ENCODE data around the gene IMPA2.
"Not testable (repeated sequence)": the region's sequence is repeated elsewhere in the genome, so short reads cannot be mapped to it uniquely, and the experiment has no call there.

IMPA2 gene

GRCh38 chr18:11981192-11981542, at the start of gene IMPA2:
TSS of gene IMPA2 (plus strand) at chr18:11981507. CDS start at chr18:11981670, 163 bp downstream.
- no peak for DNase-seq

- no peak for DNase-seq
Observed at GRCh38 chr18:11932393-11932792, 48.9 kb upstream of the IMPA2 start.

GRCh38 chr18:11937874-11938478, 43.3 kb upstream of the IMPA2 start:
- DNase-seq, result peak; percentile 64

DNA sequence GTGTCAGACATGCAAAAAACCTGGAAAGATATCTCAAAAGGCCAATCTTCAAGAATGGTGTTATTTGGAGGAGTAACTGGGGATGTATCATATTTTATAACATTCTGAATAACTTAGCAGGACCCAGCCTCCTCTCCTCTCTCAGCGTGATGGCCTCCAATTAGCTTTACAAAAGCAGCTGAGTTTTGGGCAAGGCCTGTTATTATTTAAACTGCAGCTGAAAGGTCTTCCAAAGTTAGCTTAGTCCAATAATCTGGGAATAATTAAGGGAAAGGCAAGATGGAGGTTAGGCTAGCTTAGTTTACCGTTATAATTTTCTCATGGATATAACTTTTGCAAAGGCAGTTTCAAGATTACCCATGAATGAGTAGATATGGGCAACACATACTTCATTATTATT, 40.4 kb upstream of the IMPA2 start:
- no peak for DNase-seq

DNA sequence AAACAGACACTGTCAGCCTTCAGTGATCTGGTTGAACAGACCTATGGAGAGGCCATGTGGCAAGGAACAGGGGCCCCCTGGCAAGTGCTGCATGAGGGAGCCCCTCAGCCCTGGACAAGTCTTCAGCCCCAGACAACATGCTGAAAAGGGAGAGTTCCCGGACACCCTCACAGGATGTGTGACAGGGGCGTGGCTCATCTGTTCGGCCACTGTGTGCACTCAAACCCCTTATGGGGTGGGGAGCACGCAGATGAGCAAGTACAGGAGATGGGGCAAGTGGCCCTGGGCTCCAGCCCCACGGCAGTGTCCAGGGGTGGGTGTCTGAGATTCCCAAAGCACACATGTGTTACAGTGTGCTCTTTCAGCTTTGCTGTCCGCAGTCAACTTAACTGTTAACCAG, 37.8 kb upstream of the IMPA2 start:
- DNase-seq, result no peak

GRCh38 chr18:11944252-11944651, 37.1 kb upstream of the IMPA2 start:
- no peak for DNase-seq

DNA sequence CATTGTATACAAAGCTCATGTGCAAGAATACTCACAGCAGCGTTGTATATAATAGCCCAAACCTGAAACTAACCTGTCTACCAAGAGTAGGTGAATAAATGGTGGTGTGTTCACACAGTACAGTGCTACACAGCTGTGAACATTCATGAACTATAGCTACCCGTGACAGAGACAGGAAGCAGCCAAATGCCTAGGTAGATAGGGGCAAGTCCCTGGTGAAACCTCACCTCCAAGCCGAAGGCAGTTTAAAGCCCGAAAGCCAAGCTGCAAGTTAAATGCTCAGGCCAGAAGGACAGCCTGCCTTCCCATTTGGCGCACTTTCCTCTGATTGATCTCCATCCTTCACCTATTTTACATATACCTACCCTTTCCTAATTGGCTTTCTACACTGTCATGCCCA, 36.5 kb upstream of the IMPA2 start:
- no peak for DNase-seq

- DNase-seq, result not testable (repeated sequence)
Observed at GRCh38 chr18:11945834-11946659, 35.3 kb upstream of the IMPA2 start.

DNA sequence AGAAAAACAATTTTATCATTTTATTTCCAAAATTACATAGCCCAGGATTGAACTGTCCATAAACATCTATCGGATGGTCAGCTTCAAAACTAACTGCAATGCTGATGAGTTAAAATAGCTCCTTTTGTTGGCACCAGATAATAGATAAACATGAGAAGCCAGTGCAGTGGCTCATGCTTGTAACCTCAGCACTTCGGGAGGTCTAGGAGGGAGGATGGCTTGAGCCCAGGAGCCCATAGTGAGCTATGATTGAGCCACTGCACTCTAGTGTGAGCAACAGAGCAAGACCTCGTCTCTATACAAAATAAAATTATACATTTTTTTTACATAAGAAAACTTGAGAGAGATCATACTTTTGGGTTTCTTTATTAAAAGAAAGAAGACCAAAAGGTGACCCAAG, 34.6 kb upstream of the IMPA2 start:
- no peak for DNase-seq

DNA sequence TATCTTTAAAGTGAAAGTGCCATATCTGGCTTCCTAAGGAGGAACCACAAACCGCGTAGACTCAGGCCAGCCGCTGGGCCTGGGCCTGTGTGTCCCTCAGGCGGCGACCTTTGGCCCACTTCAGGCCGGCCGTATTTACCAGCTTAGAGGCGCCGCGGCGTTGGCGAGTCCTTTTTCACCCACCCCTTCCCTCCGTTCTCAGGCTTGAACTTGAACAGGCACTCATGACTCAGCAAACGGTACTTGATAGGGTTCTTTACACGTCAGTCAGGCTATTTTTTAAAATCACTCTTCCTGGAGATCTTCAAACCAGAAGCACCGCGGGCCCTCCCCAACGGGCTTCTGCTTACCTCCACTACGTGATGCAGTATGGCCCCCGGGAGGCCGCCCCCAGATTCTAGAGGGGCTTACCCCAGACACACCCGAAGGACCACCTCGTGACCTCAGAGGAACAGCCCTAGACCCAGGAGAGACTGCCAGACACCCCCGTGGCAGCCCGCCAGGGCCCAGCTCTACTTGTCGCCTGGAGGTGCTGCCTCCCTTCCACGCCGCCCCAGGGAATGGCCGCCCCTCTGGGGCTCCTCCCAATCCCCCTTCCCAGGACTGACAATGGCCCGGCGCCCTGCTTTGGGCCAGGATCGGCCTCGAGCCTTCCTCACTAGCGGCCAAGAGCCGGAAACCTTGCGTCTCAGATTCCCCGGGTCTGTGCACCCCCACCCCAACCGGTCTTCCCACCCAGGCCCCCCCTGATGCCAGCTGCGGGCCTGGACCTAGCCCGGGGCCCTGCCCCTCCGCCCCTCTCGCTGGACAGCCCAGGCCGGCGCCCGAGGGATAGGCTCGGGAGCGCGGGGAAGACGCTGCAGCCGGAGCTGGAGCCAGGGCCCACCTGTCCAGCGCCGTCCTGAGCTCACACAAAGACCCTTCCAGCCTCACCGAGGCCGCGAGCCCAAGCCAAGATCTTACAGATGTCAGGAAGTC, 33.8 kb upstream of the IMPA2 start:
- DNase-seq, result peak; percentile 53

DNA sequence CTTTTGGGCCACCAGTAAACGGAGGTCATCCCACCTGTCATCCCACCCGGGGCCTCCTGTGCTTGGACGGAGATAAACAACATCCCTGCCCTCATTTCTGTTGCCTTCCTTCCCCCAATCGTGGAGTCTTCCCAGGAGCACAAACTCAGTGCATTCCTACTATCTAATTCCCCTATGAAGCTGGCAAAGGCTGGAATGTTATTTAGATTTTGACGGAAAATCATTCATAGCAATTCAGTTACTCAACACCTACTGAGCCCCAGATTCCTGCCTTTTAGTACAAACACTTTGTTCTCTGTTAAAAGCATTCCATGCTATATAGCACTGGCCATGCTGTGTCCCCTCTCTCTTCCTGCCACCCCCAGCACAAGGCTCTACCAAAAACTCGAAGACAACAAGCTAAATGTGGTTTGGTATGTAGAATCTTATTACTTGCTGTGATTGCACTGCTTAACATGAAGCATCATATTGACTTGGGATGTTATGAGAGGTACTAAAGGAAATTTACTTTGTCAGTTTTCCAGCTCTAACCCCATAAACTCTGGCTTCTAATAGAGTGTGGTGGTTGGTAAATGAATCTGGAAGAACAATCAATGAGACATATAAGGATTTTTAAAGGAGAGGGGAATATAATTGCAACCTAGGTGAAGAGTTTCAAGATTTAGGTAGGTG, 32.3 kb upstream of the IMPA2 start:
- no peak for DNase-seq

DNA sequence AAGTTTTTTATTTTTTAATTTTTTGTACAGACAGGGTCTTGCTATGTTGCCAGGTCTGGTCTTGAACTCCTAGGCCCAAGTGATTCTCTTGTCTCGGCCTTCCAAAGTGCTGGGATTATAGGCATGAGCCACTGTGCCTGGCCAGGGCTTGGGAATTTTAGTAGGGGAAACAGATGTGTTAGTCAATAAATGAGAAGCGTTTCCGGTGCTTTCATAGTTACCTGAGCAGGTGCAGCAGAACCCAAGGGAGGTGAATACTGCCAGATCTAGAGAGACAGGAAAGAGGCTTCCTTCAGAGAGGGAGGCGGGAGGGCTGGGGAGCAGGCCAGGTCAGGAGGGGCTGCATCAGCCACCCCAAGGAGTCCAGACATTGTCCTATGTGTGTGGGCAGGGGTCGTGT, 30.5 kb upstream of the IMPA2 start:
- DNase-seq, result no peak

- no peak for DNase-seq
Observed at GRCh38 chr18:11951390-11951851, 29.9 kb upstream of the IMPA2 start.

DNA sequence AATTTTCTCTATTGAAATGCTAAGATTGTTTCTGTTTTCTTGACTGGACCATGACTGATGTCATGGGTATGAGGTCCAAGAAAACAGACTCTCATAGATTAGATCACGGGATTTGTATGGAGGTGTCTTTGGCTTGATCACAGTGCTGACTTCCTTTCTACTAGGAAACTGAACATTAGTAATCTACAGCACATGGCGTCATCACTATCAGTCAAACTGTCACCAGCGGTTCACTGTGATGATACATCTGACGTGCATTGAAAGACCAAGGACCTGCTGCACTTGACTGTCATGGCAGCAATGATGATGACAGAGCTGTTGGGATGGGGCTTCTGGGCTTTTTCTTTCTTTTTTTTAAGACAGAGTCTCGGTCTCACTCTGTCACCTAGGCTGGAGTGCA, 28.2 kb upstream of the IMPA2 start:
- no peak for DNase-seq

DNA sequence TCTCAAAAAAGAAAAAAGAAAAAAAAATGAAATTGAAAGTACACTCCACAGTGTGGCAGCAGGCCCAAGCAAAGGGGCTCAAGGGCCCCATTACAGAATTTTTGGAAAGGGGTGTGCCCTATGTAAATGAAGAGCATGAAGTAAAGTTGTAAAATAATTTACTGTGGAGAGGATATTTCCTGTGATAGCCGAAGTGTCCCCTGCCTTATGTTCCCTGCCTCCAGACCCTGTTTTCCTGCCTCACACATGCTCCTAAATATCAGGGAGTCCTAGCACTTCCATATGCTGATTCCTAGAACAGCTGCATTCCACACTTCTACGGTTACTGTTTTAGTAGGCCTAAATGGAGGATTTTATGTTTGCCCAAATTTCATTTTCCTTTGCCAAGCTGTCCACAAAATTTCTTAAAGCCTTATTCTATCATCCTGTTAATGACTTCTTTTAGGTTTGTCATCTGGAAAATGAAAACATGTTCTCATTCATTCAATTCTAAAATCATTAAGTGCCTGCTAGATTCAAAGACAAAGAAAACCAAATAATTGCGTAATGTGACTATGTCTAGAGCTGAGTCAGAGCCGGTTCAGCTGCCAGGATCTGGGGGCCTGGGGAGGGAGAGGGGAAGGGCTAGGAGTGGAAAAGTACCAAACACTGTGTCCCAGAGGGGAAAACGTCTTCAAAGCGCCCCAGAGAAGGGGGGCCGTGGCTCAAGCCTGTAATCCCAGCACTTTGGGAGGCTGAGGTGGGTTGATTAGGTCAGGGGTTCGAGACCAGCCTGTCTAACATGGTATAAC, 25.9 kb upstream of the IMPA2 start:
- no peak for DNase-seq

DNA sequence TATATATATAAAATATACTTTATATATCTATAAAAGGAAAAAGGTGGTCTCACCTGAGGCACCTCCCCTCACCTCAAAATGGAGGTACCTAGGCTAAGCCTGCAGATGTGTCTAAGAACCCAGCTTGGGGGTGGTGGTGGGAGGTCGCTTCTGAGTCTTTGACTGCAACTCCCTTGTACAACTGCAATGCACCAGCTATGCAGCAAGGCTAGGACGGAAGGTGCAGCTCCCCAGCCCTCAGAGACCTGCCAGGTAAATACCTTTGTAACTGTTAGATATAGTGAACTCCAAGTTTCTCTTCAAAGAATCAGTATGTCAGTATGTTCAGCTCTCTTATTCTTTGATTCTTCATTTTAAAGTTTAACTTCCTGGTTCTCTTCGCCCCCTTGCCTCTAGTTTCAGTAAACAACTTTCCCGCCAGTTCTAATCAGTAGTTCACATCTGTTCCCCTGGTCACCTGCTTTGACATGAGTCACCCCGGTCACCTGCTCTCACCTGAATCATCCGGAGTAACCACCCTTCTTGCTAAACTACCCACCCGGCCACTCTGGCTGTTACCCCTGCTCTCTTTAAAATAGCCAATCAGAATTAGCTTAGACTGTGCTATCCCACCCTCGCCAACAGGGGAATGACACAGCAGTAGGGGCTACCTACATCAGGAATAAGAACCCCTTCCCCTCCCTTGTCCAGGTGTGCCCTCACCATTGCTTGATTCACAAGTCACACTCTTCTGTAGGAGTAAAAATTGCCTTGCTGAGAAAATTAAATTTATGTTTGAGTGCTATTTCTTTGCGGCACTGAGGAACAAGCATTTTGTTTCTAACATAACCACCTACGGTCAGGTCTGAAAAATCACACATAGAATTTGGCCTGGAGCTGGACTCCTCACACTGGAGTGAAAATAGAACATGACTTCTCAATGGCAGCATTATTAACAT, 24.7 kb upstream of the IMPA2 start:
- DNase-seq, result no peak

DNA sequence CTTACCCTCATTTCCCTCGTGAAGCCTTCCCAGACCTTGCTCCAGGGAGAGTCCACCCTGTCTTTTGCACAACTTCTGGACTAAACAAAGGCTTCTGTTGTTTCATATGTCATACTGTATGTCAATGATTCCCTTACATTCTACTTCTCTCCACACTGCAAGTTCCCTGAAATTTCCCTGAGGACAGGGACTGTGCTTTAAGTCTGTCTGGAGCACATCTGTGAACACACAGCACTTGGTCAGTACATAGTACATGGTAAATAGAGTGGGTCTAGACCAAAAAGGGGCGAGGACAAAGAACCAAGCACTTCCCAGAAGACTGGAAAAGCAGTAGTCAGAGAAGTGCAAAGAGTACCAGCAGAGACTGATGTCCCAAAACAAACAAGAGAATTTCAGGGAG, 23.7 kb upstream of the IMPA2 start:
- no peak for DNase-seq

DNA sequence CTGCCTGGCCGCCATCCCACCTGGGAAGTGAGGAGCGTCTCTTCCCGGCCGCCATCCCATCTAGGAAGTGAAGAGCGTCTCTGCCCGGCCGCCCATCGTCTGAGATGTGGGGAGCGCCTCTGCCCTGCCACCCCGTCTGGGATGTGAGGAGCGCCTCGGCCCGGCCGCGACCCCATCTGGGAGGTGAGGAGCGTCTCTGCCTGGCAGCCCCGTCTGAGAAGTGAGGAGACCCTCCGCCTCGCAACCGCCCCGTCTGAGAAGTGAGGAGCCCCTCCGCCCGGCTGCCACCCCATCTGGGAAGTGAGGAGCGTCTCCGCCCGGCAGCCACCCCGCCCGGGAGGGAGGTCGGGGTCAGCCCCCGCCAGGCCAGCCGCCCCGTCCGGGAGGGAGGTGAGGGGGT, 21.7 kb upstream of the IMPA2 start:
- not testable (repeated sequence) for DNase-seq

DNA sequence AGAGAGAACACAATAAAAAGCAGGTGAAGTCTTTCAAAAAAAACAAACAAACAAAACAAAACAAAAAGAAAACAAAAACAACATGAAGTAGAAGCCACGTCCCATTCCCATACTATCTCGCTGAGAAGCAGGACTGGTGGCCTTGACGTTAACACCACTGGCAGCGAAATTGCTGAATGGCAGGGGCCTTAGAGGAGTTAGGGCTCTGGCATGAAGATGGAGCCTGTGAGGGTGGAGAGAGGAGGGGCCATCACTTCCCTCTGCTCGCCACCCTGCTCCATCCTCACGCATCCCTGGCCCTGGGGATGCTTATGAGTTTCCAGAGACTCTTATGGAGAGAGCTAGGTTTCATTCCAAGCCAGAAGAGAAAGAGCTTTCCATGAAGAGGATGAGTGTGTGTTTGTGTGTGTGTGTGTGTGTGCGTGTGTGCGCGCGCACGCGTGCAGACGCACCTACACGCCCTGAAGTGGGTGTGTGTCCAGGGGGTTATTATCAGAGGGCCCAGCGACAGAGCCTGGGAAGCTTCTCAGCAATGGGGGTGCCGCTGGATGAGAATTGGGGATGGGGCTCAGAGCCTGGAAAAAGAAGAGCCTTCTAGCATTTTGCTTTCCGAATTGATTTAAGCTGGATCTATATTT, 20.4 kb upstream of the IMPA2 start:
- no peak for DNase-seq

- no peak for DNase-seq
Observed at GRCh38 chr18:11962597-11962996, 18.7 kb upstream of the IMPA2 start.

Measured in stimulated activated naive CD4-positive, alpha-beta T cell treated with Interleukin-2 at 50 U/mL for 16 hours (primary cell).